ENCODE measurements around the gene RFPL4AL1. TPM values are rescaled to one million over a fixed set of nuclear protein-coding genes. Genes with fewer than 3 reads are reported as not detected.
"Not testable (repeated sequence)": the region's sequence is repeated elsewhere in the genome, so short reads cannot be mapped to it uniquely, and the experiment has no call there.

The RFPL4AL1 gene
- total RNA-seq, 1 donor from 2014 or later = 0.96 TPM

DNA sequence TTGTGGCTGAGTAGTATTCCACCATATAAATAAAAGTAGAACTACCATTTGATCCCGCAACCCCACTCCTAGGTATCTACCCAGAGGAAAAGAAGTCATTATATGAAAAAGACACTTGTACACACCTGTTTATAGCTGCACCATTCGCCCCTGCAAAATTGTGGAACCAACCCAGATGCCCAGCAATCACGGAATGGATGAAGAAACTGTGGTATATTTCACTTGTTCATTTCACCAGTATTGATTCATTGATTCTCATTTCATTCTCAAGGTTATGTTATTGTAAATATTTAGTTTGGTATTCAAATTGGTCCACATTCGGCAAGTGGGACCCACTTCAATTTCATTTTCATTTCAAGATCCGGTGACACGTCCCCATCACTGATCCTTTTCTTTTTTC lies 18.2 kb upstream of the RFPL4AL1 start:
- peaks cover 1% of the 10 kb centered on the region for H3K27me3 Mint-ChIP-seq (ENCODE audit: unreplicated experiment)
- TF ChIP-seq, protein P1, sequence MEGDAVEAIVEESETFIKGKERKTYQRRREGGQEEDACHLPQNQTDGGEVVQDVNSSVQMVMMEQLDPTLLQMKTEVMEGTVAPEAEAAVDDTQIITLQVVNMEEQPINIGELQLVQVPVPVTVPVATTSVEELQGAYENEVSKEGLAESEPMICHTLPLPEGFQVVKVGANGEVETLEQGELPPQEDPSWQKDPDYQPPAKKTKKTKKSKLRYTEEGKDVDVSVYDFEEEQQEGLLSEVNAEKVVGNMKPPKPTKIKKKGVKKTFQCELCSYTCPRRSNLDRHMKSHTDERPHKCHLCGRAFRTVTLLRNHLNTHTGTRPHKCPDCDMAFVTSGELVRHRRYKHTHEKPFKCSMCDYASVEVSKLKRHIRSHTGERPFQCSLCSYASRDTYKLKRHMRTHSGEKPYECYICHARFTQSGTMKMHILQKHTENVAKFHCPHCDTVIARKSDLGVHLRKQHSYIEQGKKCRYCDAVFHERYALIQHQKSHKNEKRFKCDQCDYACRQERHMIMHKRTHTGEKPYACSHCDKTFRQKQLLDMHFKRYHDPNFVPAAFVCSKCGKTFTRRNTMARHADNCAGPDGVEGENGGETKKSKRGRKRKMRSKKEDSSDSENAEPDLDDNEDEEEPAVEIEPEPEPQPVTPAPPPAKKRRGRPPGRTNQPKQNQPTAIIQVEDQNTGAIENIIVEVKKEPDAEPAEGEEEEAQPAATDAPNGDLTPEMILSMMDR (IDR thresholded peaks at IDR 0.05; ENCODE audit: partially characterized antibody, unreplicated experiment) = no peak
- no peak overlapping the region for H3K27ac Mint-ChIP-seq (ENCODE audit: unreplicated experiment)
- peaks cover 5% of the 10 kb centered on the region for H3K36me3 Mint-ChIP-seq (ENCODE audit: unreplicated experiment)
- no peak overlapping the region for H3K4me3 Mint-ChIP-seq (ENCODE audit: unreplicated experiment)
- no peak for DNase-seq
- H3K4me1 Mint-ChIP-seq (ENCODE audit: low read depth, unreplicated experiment) = no peaks in the 10 kb centered on the region
- peaks cover 3% of the 10 kb centered on the region for H3K9me3 Mint-ChIP-seq (ENCODE audit: unreplicated experiment)

DNA sequence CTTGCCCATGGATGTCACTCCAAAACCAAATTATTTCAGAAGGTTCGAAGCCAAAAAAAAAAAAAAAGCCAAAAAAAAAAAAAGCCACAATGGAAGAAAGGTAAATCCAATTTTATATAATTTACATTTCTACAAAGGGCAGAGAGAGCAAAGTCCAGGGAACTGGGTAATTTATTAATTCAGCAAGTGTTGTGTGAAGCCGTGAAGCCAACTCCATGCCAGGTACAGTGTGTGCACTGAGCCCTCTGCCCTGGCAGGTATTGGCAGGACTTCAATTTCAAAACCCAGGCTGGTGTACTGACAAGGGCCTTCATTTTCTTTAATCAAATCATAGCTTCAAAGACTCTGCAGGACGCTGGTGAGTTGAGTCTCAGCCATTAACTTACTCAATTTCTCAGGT lies 15.5 kb upstream of the RFPL4AL1 start:
- no peak overlapping the region for H3K27ac Mint-ChIP-seq (ENCODE audit: unreplicated experiment)
- peaks cover 1% of the 10 kb centered on the region for H3K27me3 Mint-ChIP-seq (ENCODE audit: unreplicated experiment)
- TF ChIP-seq, protein P1 (IDR thresholded peaks at IDR 0.05; ENCODE audit: partially characterized antibody, unreplicated experiment) = no peak
- H3K4me3 Mint-ChIP-seq (ENCODE audit: unreplicated experiment) = no peak overlapping the region
- DNase-seq = no peak
- peaks cover 8% of the 10 kb centered on the region for H3K9me3 Mint-ChIP-seq (ENCODE audit: unreplicated experiment)
- H3K36me3 Mint-ChIP-seq (ENCODE audit: unreplicated experiment) = peaks cover 3% of the 10 kb centered on the region
- no peaks in the 10 kb centered on the region for H3K4me1 Mint-ChIP-seq (ENCODE audit: low read depth, unreplicated experiment)

DNA sequence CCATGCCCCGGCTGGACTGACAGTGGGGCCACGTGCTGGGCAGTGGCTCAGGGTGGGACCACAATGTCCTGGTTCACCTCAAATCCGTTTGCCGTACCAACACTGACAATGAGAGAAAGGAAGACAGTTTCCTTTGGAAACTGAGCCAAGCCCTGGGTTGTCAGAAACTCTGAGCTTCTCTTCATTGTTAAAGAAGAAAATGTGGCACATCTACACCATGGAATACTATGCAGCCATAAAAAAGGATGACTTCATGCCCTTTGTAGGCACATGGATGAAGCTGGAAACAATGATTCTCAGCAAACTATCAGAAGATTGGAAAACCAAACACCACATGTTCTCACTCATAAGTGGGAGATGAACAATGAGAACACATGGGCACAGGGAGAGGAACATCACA lies 12.1 kb upstream of the RFPL4AL1 start:
- H3K27me3 Mint-ChIP-seq (ENCODE audit: unreplicated experiment); H3K27ac Mint-ChIP-seq (ENCODE audit: unreplicated experiment); DNase-seq; H3K36me3 Mint-ChIP-seq (ENCODE audit: unreplicated experiment); H3K4me1 Mint-ChIP-seq (ENCODE audit: low read depth, unreplicated experiment); H3K9me3 Mint-ChIP-seq (ENCODE audit: unreplicated experiment); H3K4me3 Mint-ChIP-seq (ENCODE audit: unreplicated experiment): not testable (repeated sequence)

DNA sequence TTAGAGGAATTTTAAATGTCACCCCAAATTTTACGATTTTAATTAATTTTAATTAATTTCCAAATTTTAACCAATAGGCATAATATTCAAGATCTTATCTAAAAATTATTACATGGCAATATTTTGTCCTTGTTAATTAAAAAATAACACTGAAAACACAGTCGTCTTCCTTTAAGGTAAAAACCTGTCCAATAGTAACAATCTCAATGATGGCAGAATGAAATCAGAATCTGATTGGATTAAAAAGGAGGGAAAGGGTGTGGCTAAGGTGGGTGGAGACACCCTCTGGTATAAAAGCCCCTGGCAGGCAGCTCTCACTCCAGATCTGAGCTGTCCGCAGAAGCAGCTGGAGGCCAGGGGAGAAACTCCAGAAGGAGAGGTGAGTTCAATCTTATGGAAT lies 10.1 kb upstream of the RFPL4AL1 start, which contains the start of gene RFPL4A:
Gene RFPL4A (plus strand): TSS at position 301 of the 400 bp plus-strand sequence. CDS start 2,704 bp downstream, outside the sequence.
- H3K4me3 Mint-ChIP-seq (ENCODE audit: unreplicated experiment); H3K4me1 Mint-ChIP-seq (ENCODE audit: low read depth, unreplicated experiment); H3K27me3 Mint-ChIP-seq (ENCODE audit: unreplicated experiment); H3K9me3 Mint-ChIP-seq (ENCODE audit: unreplicated experiment); DNase-seq; H3K36me3 Mint-ChIP-seq (ENCODE audit: unreplicated experiment); H3K27ac Mint-ChIP-seq (ENCODE audit: unreplicated experiment): not testable (repeated sequence)

DNA sequence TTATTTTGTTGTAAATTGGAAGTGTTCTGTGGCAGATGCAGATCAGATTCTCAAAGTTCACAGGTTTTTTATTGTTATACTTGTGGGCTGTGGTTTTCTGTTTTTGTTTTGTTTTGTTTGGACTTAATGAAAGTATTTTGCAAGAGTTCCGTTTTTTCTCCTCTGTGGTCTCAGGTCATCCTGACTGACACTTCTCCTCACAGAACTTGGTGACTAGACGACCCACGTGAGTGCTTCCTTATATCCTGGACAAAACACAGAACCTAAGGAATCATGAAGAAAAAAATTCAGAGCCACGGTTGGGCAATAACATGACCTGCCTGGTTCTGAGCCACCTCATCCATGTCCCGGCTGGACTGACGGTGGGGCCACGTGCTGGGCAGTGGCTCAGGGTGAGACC lies 2.5 kb upstream of the RFPL4AL1 start:
- H3K4me1 Mint-ChIP-seq (ENCODE audit: low read depth, unreplicated experiment) = no peaks in the 10 kb centered on the region
- no peak for DNase-seq
- H3K36me3 Mint-ChIP-seq (ENCODE audit: unreplicated experiment) = peaks cover 7% of the 10 kb centered on the region
- H3K27ac Mint-ChIP-seq (ENCODE audit: unreplicated experiment) = no peak overlapping the region
- TF ChIP-seq, protein P1 (IDR thresholded peaks at IDR 0.05; ENCODE audit: partially characterized antibody, unreplicated experiment) = no peak
- no peaks in the 10 kb centered on the region for H3K27me3 Mint-ChIP-seq (ENCODE audit: unreplicated experiment)
- peaks cover 14% of the 10 kb centered on the region for H3K9me3 Mint-ChIP-seq (ENCODE audit: unreplicated experiment)
- no peak overlapping the region for H3K4me3 Mint-ChIP-seq (ENCODE audit: unreplicated experiment)

DNA sequence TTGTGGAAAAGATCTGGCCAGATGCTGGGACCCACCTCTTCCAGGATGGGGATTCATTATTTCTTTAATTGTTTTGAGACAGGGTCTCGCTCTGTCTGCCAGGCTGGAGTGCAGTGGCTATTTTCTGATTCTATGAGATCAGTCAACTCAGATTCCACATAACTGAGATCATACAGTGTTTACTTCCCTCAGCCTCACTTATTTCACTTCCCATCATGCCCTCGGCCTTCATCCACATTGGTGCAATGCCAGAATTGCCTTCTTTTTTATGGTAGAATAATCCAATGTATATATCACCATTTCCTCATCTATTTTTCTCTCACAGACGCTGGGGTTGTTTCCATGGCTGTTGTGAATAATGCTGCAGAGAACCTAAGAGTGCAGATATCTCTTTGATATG lies 714 bp downstream of the RFPL4AL1 start:
- not testable (repeated sequence) for H3K36me3 Mint-ChIP-seq (ENCODE audit: unreplicated experiment); DNase-seq; H3K4me1 Mint-ChIP-seq (ENCODE audit: low read depth, unreplicated experiment); H3K27ac Mint-ChIP-seq (ENCODE audit: unreplicated experiment); H3K27me3 Mint-ChIP-seq (ENCODE audit: unreplicated experiment); H3K4me3 Mint-ChIP-seq (ENCODE audit: unreplicated experiment)
- peaks cover 14% of the 10 kb centered on the region for H3K9me3 Mint-ChIP-seq (ENCODE audit: unreplicated experiment)

DNA sequence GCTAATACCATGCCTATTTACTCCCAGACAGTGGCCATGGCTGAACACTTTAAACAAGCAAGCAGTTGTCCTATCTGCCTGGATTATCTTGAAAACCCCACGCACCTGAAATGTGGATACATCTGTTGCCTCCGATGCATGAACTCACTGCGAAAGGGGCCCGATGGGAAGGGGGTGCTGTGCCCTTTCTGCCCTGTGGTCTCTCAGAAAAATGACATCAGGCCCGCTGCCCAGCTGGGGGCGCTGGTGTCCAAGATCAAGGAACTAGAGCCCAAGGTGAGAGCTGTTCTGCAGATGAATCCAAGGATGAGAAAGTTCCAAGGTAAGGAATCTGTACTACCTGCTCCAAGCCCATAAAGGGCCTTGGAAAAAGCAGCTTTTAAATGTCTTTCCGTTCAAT lies 8.6 kb downstream of the RFPL4AL1 start:
- H3K36me3 Mint-ChIP-seq (ENCODE audit: unreplicated experiment) = peaks cover 5% of the 10 kb centered on the region
- peaks cover 5% of the 10 kb centered on the region for H3K9me3 Mint-ChIP-seq (ENCODE audit: unreplicated experiment)
- TF ChIP-seq, protein P1 (IDR thresholded peaks at IDR 0.05; ENCODE audit: partially characterized antibody, unreplicated experiment) = no peak
- no peak overlapping the region for H3K27ac Mint-ChIP-seq (ENCODE audit: unreplicated experiment)
- no peak for DNase-seq
- H3K27me3 Mint-ChIP-seq (ENCODE audit: unreplicated experiment) = no peaks in the 10 kb centered on the region
- no peaks in the 10 kb centered on the region for H3K4me1 Mint-ChIP-seq (ENCODE audit: low read depth, unreplicated experiment)
- no peak overlapping the region for H3K4me3 Mint-ChIP-seq (ENCODE audit: unreplicated experiment)
